Measurements from ENCODE around the gene HSPA12A. TPM values are rescaled to one million over a fixed set of nuclear protein-coding genes. Genes with fewer than 3 reads are reported as not detected.
A peak's percentile ranks its signal among the peaks of the same experiment; 100 is the strongest.

Gene HSPA12A
- polyA plus RNA-seq, 1 experiment: 20.5 TPM

- no peak overlapping the region for H3K4me3 ChIP-seq (ENCODE audit: low read depth, low read length)
- POLR2A ChIA-PET: interaction anchor here (0.5 to 4.1 kb wide), 3 partner anchors 22 to 28 kb away, joined by 3 to 9 read pairs (median 4); no protein-coding TSS in a partner anchor
- no peaks in the 10 kb centered on the region for H3K27me3 ChIP-seq (ENCODE audit: control insufficient read depth, insufficient read depth, low read length)
- DNase-seq (ENCODE audit: low read depth, low spot score): peak; percentile 76
- peak overlapping the region; percentile 90 for H3K27ac ChIP-seq (ENCODE audit: low read depth, low read length)
- no peaks in the 10 kb centered on the region for H3K9me3 ChIP-seq (ENCODE audit: control insufficient read depth, insufficient read depth, low read length)
- CTCF ChIA-PET: interaction anchor here (0.9 to 5.1 kb wide), 4 partner anchors 16 to 89 kb away, joined by 3 to 22 read pairs (median 6); no protein-coding TSS in a partner anchor
- TF ChIP-seq CTCF (IDR thresholded peaks at IDR 0.05; ENCODE audit: low read depth, low read length): no peak
Measured at GRCh38 chr10:116771101-116771958, 29.0 kb upstream of the HSPA12A start.

GRCh38 chr10:116770281-116770680, 27.9 kb upstream of the HSPA12A start:
- Histone ChIP-seq H3K27ac (ENCODE audit: low read depth, low read length) (no peak overlapping the region), H3K4me3 (ENCODE audit: low read depth, low read length) (no peak overlapping the region), H3K9me3 (ENCODE audit: control insufficient read depth, insufficient read depth, low read length) (no peaks in the 10 kb centered on the region), H3K27me3 (ENCODE audit: control insufficient read depth, insufficient read depth, low read length) (no peaks in the 10 kb centered on the region)
- no peak for DNase-seq (ENCODE audit: low read depth, low spot score)
- TF ChIP-seq CTCF (IDR thresholded peaks at IDR 0.05; ENCODE audit: low read depth, low read length): no peak
- CTCF ChIA-PET: interaction anchor here (1.9 to 5.1 kb wide), 2 partner anchors 18 to 88 kb away, joined by 9 to 22 read pairs; no protein-coding TSS in a partner anchor
- POLR2A ChIA-PET: interaction anchor here (4.1 kb wide), 1 partner anchor 27 kb away, joined by 9 read pairs; no protein-coding TSS in a partner anchor

- no peak for DNase-seq (ENCODE audit: low read depth, low spot score)
- CTCF ChIA-PET: interaction anchor here (1.9 to 5.1 kb wide), 2 partner anchors 19 to 88 kb away, joined by 9 to 22 read pairs; no protein-coding TSS in a partner anchor
- Histone ChIP-seq H3K27ac (ENCODE audit: low read depth, low read length) (no peak overlapping the region), H3K9me3 (ENCODE audit: control insufficient read depth, insufficient read depth, low read length) (no peaks in the 10 kb centered on the region), H3K27me3 (ENCODE audit: control insufficient read depth, insufficient read depth, low read length) (no peaks in the 10 kb centered on the region), H3K4me3 (ENCODE audit: low read depth, low read length) (no peak overlapping the region)
- no peak for TF ChIP-seq CTCF (IDR thresholded peaks at IDR 0.05; ENCODE audit: low read depth, low read length)
- POLR2A ChIA-PET: interaction anchor here (4.1 kb wide), 1 partner anchor 27 kb away, joined by 9 read pairs; no protein-coding TSS in a partner anchor
Measured at GRCh38 chr10:116769791-116770190, 27.4 kb upstream of the HSPA12A start.

GRCh38 chr10:116769368-116769767, 27.0 kb upstream of the HSPA12A start:
- Histone ChIP-seq H3K4me3 (ENCODE audit: low read depth, low read length) (no peak overlapping the region), H3K27me3 (ENCODE audit: control insufficient read depth, insufficient read depth, low read length) (no peaks in the 10 kb centered on the region), H3K27ac (ENCODE audit: low read depth, low read length) (peak overlapping the region; percentile 21), H3K9me3 (ENCODE audit: control insufficient read depth, insufficient read depth, low read length) (no peaks in the 10 kb centered on the region)
- no peak for TF ChIP-seq CTCF (IDR thresholded peaks at IDR 0.05; ENCODE audit: low read depth, low read length)
- ChIA-PET CTCF (interaction anchor here (1.9 to 5.1 kb wide), 2 partner anchors 19 to 87 kb away, joined by 9 to 22 read pairs; no protein-coding TSS in a partner anchor), POLR2A (interaction anchor here (4.1 kb wide), 1 partner anchor 26 kb away, joined by 9 read pairs; no protein-coding TSS in a partner anchor)
- DNase-seq (ENCODE audit: low read depth, low spot score): no peak

- Histone ChIP-seq H3K27ac (ENCODE audit: low read depth, low read length) (no peak overlapping the region), H3K4me3 (ENCODE audit: low read depth, low read length) (no peak overlapping the region), H3K9me3 (ENCODE audit: control insufficient read depth, insufficient read depth, low read length) (no peaks in the 10 kb centered on the region), H3K27me3 (ENCODE audit: control insufficient read depth, insufficient read depth, low read length) (peaks cover 2% of the 10 kb centered on the region)
- POLR2A ChIA-PET: interaction anchor here (4.1 kb wide), 1 partner anchor 26 kb away, joined by 9 read pairs; no protein-coding TSS in a partner anchor
- no peak for DNase-seq (ENCODE audit: low read depth, low spot score)
- CTCF ChIA-PET: no interaction called here
- TF ChIP-seq CTCF (IDR thresholded peaks at IDR 0.05; ENCODE audit: low read depth, low read length): no peak
Measured at GRCh38 chr10:116768786-116769185, 26.4 kb upstream of the HSPA12A start.
